ENCODE results near the gene WSCD2.

DNA sequence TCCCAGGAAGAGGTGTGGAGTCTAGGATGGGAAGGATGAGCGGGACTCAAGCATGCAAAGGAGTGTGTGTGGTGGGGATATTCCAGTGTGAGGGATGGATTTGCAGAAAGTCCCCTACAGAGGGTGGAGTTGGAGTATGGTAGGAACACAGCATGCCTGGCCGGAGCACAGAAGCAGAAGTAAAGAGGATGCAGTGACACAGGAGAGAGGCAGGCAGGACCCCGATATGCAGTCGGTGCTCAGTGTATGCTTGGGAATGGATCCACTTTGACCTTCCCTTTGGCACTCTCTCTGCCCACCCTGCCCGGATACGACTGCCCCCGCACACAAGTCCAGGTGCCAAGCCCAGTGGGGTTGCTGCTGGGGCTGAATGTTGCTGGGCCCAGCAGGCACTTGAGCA lies 21.3 kb downstream of the WSCD2 start:
- TF ChIP-seq, protein P1, sequence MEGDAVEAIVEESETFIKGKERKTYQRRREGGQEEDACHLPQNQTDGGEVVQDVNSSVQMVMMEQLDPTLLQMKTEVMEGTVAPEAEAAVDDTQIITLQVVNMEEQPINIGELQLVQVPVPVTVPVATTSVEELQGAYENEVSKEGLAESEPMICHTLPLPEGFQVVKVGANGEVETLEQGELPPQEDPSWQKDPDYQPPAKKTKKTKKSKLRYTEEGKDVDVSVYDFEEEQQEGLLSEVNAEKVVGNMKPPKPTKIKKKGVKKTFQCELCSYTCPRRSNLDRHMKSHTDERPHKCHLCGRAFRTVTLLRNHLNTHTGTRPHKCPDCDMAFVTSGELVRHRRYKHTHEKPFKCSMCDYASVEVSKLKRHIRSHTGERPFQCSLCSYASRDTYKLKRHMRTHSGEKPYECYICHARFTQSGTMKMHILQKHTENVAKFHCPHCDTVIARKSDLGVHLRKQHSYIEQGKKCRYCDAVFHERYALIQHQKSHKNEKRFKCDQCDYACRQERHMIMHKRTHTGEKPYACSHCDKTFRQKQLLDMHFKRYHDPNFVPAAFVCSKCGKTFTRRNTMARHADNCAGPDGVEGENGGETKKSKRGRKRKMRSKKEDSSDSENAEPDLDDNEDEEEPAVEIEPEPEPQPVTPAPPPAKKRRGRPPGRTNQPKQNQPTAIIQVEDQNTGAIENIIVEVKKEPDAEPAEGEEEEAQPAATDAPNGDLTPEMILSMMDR (conservative IDR thresholded peaks at IDR 0.05): no peak
- TF ChIP-seq ZFX (IDR thresholded peaks at IDR 0.05): no peak

All from C4-2B (cell line).